Stimulated activated naive B cell treated with anti-CD40 and anti-IgM and Interleukin-4, amounts not matched to agents 10 μg/mL and 1 μg/mL and 100 μg/mL, for 72 hours (primary cell): Measurements from ENCODE around the gene TCTN2.

Source experiments
- ATAC-seq, 2 donors: fragments of 150-1000 bp; cut with Tn5 transposase; replicated peaks; 2 replicates each; pipeline ENCODE4 v1.10.0; 2021; ENCODE audit warnings: moderate library complexity in 1 of 2
- DNase-seq: peaks from one replicate; pipeline ENCODE4 v3.0.0; 2021
- H3K27ac Mint-ChIP-seq: one replicate; pipeline ENCODE4 v1.8.0; 2022; ENCODE audit warnings: mild to moderate bottlenecking, mixed read lengths
- H3K27me3 Mint-ChIP-seq, 2 donors: one replicate each; pipeline ENCODE4 v1.8.0; 2022; ENCODE audit warnings: mixed read lengths in 2 of 2
- H3K36me3 Mint-ChIP-seq, 2 donors: one replicate each; pipeline ENCODE4 v1.8.0; 2022; ENCODE audit warnings: mixed read lengths in 2 of 2, mild to moderate bottlenecking in 1 of 2
- H3K4me1 Mint-ChIP-seq, 2 donors: one replicate each; pipeline ENCODE4 v1.8.0; 2022; ENCODE audit warnings: mixed read lengths in 2 of 2, mild to moderate bottlenecking in 1 of 2
- H3K4me3 Mint-ChIP-seq, 2 donors: one replicate each; pipeline ENCODE4 v1.8.0; 2022; ENCODE audit warnings: mild to moderate bottlenecking in 2 of 2, mixed read lengths in 2 of 2, moderate library complexity in 1 of 2
- H3K9me3 Mint-ChIP-seq, 2 donors: one replicate each; pipeline ENCODE4 v1.8.0; 2022; ENCODE audit warnings: mixed read lengths in 2 of 2, mild to moderate bottlenecking in 1 of 2

TCTN2 gene

GRCh38 chr12:123734268-123734667 is 63.4 kb downstream of the TCTN2 start:
- Mint-ChIP-seq H3K9me3 (no peaks in the 10 kb centered on the region), H3K27me3 (no peaks in the 10 kb centered on the region), H3K4me1 (peaks cover 31 to 36% of the 10 kb centered on the region in 2 donors), H3K4me3 (no peak overlapping the region), H3K36me3 (peaks cover 66 to 82% of the 10 kb centered on the region in 2 donors), H3K27ac (no peak overlapping the region)
- DNase-seq (no peak), ATAC-seq (no peak)

- ATAC-seq = peak; percentile 67 to 88
- Mint-ChIP-seq H3K27ac (peak overlapping the region; percentile 92), H3K4me1 (peaks cover 30 to 46% of the 10 kb centered on the region in 2 donors), H3K36me3 (peaks cover 67 to 84% of the 10 kb centered on the region in 2 donors), H3K9me3 (no peaks in the 10 kb centered on the region), H3K27me3 (no peaks in the 10 kb centered on the region), H3K4me3 (peak overlapping the region; percentile 64 to 68)
- peak; percentile 14 for DNase-seq
These were observed 71.1 kb downstream of the TCTN2 start for GRCh38 chr12:123741937-123742572.

GRCh38 chr12:123743002-123743401 is 72.1 kb downstream of the TCTN2 start:
- Mint-ChIP-seq H3K27ac (peak overlapping the region; percentile 91), H3K4me1 (peaks cover 26 to 42% of the 10 kb centered on the region in 2 donors), H3K36me3 (peaks cover 69 to 83% of the 10 kb centered on the region in 2 donors), H3K4me3 (peak overlapping the region; percentile 37 to 63), H3K9me3 (no peaks in the 10 kb centered on the region), H3K27me3 (no peaks in the 10 kb centered on the region)
- DNase-seq (no peak), ATAC-seq (peak; percentile 64 to 69)

GRCh38 chr12:123744836-123745235 is 73.9 kb downstream of the TCTN2 start:
- Mint-ChIP-seq H3K27me3 (no peaks in the 10 kb centered on the region), H3K27ac (peak overlapping the region; percentile 15), H3K36me3 (peaks cover 67 to 82% of the 10 kb centered on the region in 2 donors), H3K4me3 (no peak overlapping the region), H3K9me3 (no peaks in the 10 kb centered on the region), H3K4me1 (peaks cover 22 to 49% of the 10 kb centered on the region in 2 donors)
- ATAC-seq (no peak), DNase-seq (no peak)

- Mint-ChIP-seq H3K27ac (no peak overlapping the region), H3K27me3 (no peaks in the 10 kb centered on the region), H3K36me3 (peaks cover 56 to 72% of the 10 kb centered on the region in 2 donors), H3K4me3 (no peak overlapping the region), H3K4me1 (peaks cover 16 to 42% of the 10 kb centered on the region in 2 donors), H3K9me3 (no peaks in the 10 kb centered on the region)
- DNase-seq (no peak), ATAC-seq (no peak)
These were observed 76.4 kb downstream of the TCTN2 start for GRCh38 chr12:123747309-123747708.

GRCh38 chr12:123748161-123748560 is 77.2 kb downstream of the TCTN2 start:
- ATAC-seq (no peak), DNase-seq (no peak)
- Mint-ChIP-seq H3K36me3 (peaks cover 54 to 68% of the 10 kb centered on the region in 2 donors), H3K27ac (peak overlapping the region; percentile 31), H3K9me3 (no peaks in the 10 kb centered on the region), H3K27me3 (no peaks in the 10 kb centered on the region), H3K4me3 (no peak overlapping the region), H3K4me1 (peaks cover 9 to 33% of the 10 kb centered on the region in 2 donors)

- Mint-ChIP-seq H3K36me3 (peaks cover 54 to 67% of the 10 kb centered on the region in 2 donors), H3K27ac (peak overlapping the region; percentile 31), H3K4me1 (peaks cover 10 to 28% of the 10 kb centered on the region in 2 donors), H3K9me3 (no peaks in the 10 kb centered on the region), H3K27me3 (no peaks in the 10 kb centered on the region), H3K4me3 (no peak overlapping the region)
- DNase-seq (no peak), ATAC-seq (no peak)
These were observed 77.7 kb downstream of the TCTN2 start for GRCh38 chr12:123748661-123749060.

- Mint-ChIP-seq H3K4me1 (peaks cover 6 to 21% of the 10 kb centered on the region in 2 donors), H3K9me3 (no peaks in the 10 kb centered on the region), H3K4me3 (no peak overlapping the region), H3K36me3 (peaks cover 55 to 66% of the 10 kb centered on the region in 2 donors), H3K27ac (no peak overlapping the region), H3K27me3 (no peaks in the 10 kb centered on the region)
- DNase-seq (no peak), ATAC-seq (no peak)
These were observed 78.4 kb downstream of the TCTN2 start for GRCh38 chr12:123749355-123749754.

- H3K4me3 Mint-ChIP-seq = no peak overlapping the region
- ATAC-seq (no peak), DNase-seq (no peak)
- peaks cover 51 to 64% of the 10 kb centered on the region in 2 donors for H3K36me3 Mint-ChIP-seq
- H3K27ac Mint-ChIP-seq = no peak overlapping the region
- H3K27me3 Mint-ChIP-seq = no peaks in the 10 kb centered on the region
- H3K9me3 Mint-ChIP-seq = no peaks in the 10 kb centered on the region
- peaks cover 6 to 15% of the 10 kb centered on the region in 2 donors for H3K4me1 Mint-ChIP-seq
These were observed 79.3 kb downstream of the TCTN2 start for GRCh38 chr12:123750159-123750656.

GRCh38 chr12:123752046-123752445 is 81.1 kb downstream of the TCTN2 start:
- no peak for ATAC-seq
- DNase-seq = no peak
- H3K27me3 Mint-ChIP-seq = no peaks in the 10 kb centered on the region
- H3K9me3 Mint-ChIP-seq = no peaks in the 10 kb centered on the region
- H3K4me3 Mint-ChIP-seq = no peak overlapping the region
- peaks cover 41 to 55% of the 10 kb centered on the region in 2 donors for H3K36me3 Mint-ChIP-seq
- H3K4me1 Mint-ChIP-seq = peaks cover 4 to 13% of the 10 kb centered on the region in 2 donors
- no peak overlapping the region for H3K27ac Mint-ChIP-seq

- Mint-ChIP-seq H3K27ac (no peak overlapping the region), H3K4me1 (peaks cover 0 to 2% of the 10 kb centered on the region in 2 donors), H3K4me3 (no peak overlapping the region), H3K27me3 (no peaks in the 10 kb centered on the region), H3K9me3 (no peaks in the 10 kb centered on the region), H3K36me3 (peaks cover 31 to 47% of the 10 kb centered on the region in 2 donors)
- no peak for DNase-seq
- no peak for ATAC-seq
These were observed 83.3 kb downstream of the TCTN2 start for GRCh38 chr12:123754041-123754772.

- H3K4me1 Mint-ChIP-seq = peaks cover 2 to 4% of the 10 kb centered on the region in 2 donors
- H3K36me3 Mint-ChIP-seq = peaks cover 25 to 37% of the 10 kb centered on the region in 2 donors
- DNase-seq = no peak
These were observed 86.6 kb downstream of the TCTN2 start for GRCh38 chr12:123757561-123757960.

More at GRCh38 chr12:123757561-123757960, 86.6 kb downstream of the TCTN2 start:
- no peak overlapping the region for H3K4me3 Mint-ChIP-seq
- H3K27me3 Mint-ChIP-seq = no peaks in the 10 kb centered on the region
- H3K27ac Mint-ChIP-seq = no peak overlapping the region
- no peak for ATAC-seq
- H3K9me3 Mint-ChIP-seq = no peaks in the 10 kb centered on the region
